ENCODE data around the gene ZNF487. TPM values are rescaled to one million over a fixed set of nuclear protein-coding genes. Genes with fewer than 3 reads are reported as not detected.

Gene ZNF487
- total and polyA plus RNA-seq, 10 of the 15 experiments (the other 5 are each of a cell fraction or from before 2014, with no cell fraction given), result 0.74 to 2.1 (median 1.1) TPM

- in situ Hi-C loops (cut with MboI), result loop anchor here (5.0 to 25.0 kb wide), 3 partner anchors 53 to 612 kb away; partner anchors contain the start of gene BMS1
- H3K4me1 ChIP-seq (ENCODE audit: control insufficient read depth, insufficient read depth, low read length), result peaks cover 37% of the 10 kb centered on the region
- no peak overlapping the region for H2AFZ ChIP-seq (ENCODE audit: control insufficient read depth, low read depth, low read length)
- peaks cover 99% of the 10 kb centered on the region for H3K79me2 ChIP-seq (ENCODE audit: control insufficient read depth, insufficient read depth, low read length)
- ChIA-PET POLR2A (interaction anchor here (1.3 to 2.8 kb wide), 2 partner anchors 8 to 10 kb away, joined by 6 to 8 read pairs; partner anchors contain the start of gene HNRNPF), CTCF (interaction anchor here (1.3 kb wide), 1 partner anchor 107 kb away, joined by 3 read pairs; no protein-coding TSS in a partner anchor), RAD21 (ENCODE audit: unreplicated experiment) (interaction anchor here (1.4 kb wide), 1 partner anchor 10 kb away, joined by 3 read pairs; the partner anchor contains the start of gene HNRNPF), SMC1A (ENCODE audit: uncharacterized antibody, unreplicated experiment) (interaction anchor here (2.8 kb wide), 1 partner anchor 20 kb away, joined by 18 read pairs; no protein-coding TSS in a partner anchor)
- 0% methylated on average over 2 of the region's 2 CpGs for WGBS (ENCODE audit: insufficient coverage, insufficient replicate concordance, low lambda C conversion rate, missing lambda C conversion rate)
- intact Hi-C loops (cut with micrococcal nuclease; ENCODE audit: unreplicated experiment), result loop anchor here (10.0 kb wide), 1 partner anchor 764 kb away; the partner anchor contains the start of gene ZNF33B
- peak overlapping the region; percentile 66 for H3K4me3 ChIP-seq
- BruUV-seq (replicated peaks), result no TSS peak
- H3K9ac ChIP-seq (ENCODE audit: control insufficient read depth, insufficient read depth, low read length), result peak overlapping the region; percentile 45; the same call in 1 of the 2 replicates
- peak overlapping the region; percentile 85 for H3K4me2 ChIP-seq (ENCODE audit: control insufficient read depth, insufficient read depth)
- DNase-seq (ENCODE audit: low read depth, low spot score), result no peak
- no peak for TF ChIP-seq DPF2 (IDR thresholded peaks at IDR 0.05)
- H3K27ac ChIP-seq (ENCODE audit: control insufficient read depth, insufficient read depth), result peak overlapping the region; percentile 90; the same call in 1 of the 2 replicates
- peaks cover 12% of the 10 kb centered on the region for H4K20me1 ChIP-seq (ENCODE audit: control insufficient read depth, insufficient read depth)
- H3K27me3 ChIP-seq (replicated peaks in 1 of 2; ENCODE audit: control insufficient read depth in 2 of 2, insufficient read depth in 2 of 2, low read length in 1 of 2), result no peaks in the 10 kb centered on the region
- peaks cover 3 to 16% of the 10 kb centered on the region in 2 experiments; a peak in 3 of 4 replicates for H3K36me3 ChIP-seq (ENCODE audit: control insufficient read depth in 2 of 2, insufficient read depth in 2 of 2, low read length in 1 of 2)
- no peak for FAIRE-seq
- ATAC-seq, result no peak
- H3K9me3 ChIP-seq (replicated peaks; ENCODE audit: control insufficient read depth, insufficient read depth, low read length), result no peaks in the 10 kb centered on the region
Observed at GRCh38 chr10:43398939-43399319, 38.0 kb upstream of the ZNF487 start.

GRCh38 chr10:43399320-43400310 lies 37.3 kb upstream of the ZNF487 start:
- Histone ChIP-seq H3K9ac (ENCODE audit: control insufficient read depth, insufficient read depth, low read length) (peak overlapping the region; percentile 29; the same call in 1 of the 2 replicates), H3K4me3 (peak overlapping the region; percentile 66; the same call in 1 of the 2 replicates), H3K27me3 (replicated peaks in 1 of 2; ENCODE audit: control insufficient read depth in 2 of 2, insufficient read depth in 2 of 2, low read length in 1 of 2) (no peaks in the 10 kb centered on the region), H3K79me2 (ENCODE audit: control insufficient read depth, insufficient read depth, low read length) (peaks cover 99% of the 10 kb centered on the region), H3K27ac (ENCODE audit: control insufficient read depth, insufficient read depth) (peak overlapping the region; percentile 50), H3K4me2 (ENCODE audit: control insufficient read depth, insufficient read depth) (peak overlapping the region; percentile 85), H3K36me3 (ENCODE audit: control insufficient read depth in 2 of 2, insufficient read depth in 2 of 2, low read length in 1 of 2) (peaks cover 2 to 13% of the 10 kb centered on the region in 2 experiments; a peak in 3 of 4 replicates), H3K4me1 (ENCODE audit: control insufficient read depth, insufficient read depth, low read length) (peaks cover 34% of the 10 kb centered on the region), H4K20me1 (ENCODE audit: control insufficient read depth, insufficient read depth) (peaks cover 12% of the 10 kb centered on the region), H2AFZ (ENCODE audit: control insufficient read depth, low read depth, low read length) (no peak overlapping the region), H3K9me3 (replicated peaks; ENCODE audit: control insufficient read depth, insufficient read depth, low read length) (no peaks in the 10 kb centered on the region)
- in situ Hi-C loops (cut with MboI), result loop anchor here (5.0 to 25.0 kb wide), 7 partner anchors 53 to 1565 kb away; partner anchors contain the start of genes BMS1, CSGALNACT2 and ZNF33B
- intact Hi-C loops (cut with micrococcal nuclease; ENCODE audit: unreplicated experiment), result loop anchor here (10.0 kb wide), 1 partner anchor 765 kb away; the partner anchor contains the start of gene ZNF33B
- ChIA-PET RAD21 (ENCODE audit: unreplicated experiment) (interaction anchor here (1.4 kb wide), 1 partner anchor 9 kb away, joined by 3 read pairs; the partner anchor contains the start of gene HNRNPF), POLR2A (interaction anchor here (1.2 to 2.3 kb wide), 2 partner anchors 10 to 14 kb away, joined by 3 to 10 read pairs; partner anchors contain the start of gene HNRNPF), CTCF (interaction anchor here (1.3 kb wide), 1 partner anchor 108 kb away, joined by 3 read pairs; no protein-coding TSS in a partner anchor), SMC1A (ENCODE audit: uncharacterized antibody, unreplicated experiment) (interaction anchor here (2.8 kb wide), 1 partner anchor 19 kb away, joined by 18 read pairs; no protein-coding TSS in a partner anchor)
- no peak for ATAC-seq
- TF ChIP-seq SIX5 (IDR thresholded peaks at IDR 0.05; ENCODE audit: low read depth, low read length, severe bottlenecking), result no peak
- no peak for TF ChIP-seq MLLT1 (IDR thresholded peaks at IDR 0.05)
- 0 out of 2 replicates have a peak, but pooled peaks have one; percentile 46 for TF ChIP-seq HDGF (IDR thresholded peaks at IDR 0.05)
- TF ChIP-seq NBN (IDR thresholded peaks at IDR 0.05), result no peak
- TF ChIP-seq POLR2A (IDR thresholded peaks at IDR 0.05; ENCODE audit: low read depth, low read length), result no peak
- no peak for TF ChIP-seq WRNIP1 (IDR thresholded peaks at IDR 0.05; ENCODE audit: borderline replicate concordance, low read depth, low read length)
- BruUV-seq (replicated peaks), result no TSS peak
- DNase-seq (ENCODE audit: low read depth, low spot score), result no peak
- no peak for FAIRE-seq
- 49% methylated on average over 5 of the region's 5 CpGs for WGBS (ENCODE audit: insufficient coverage, insufficient replicate concordance, low lambda C conversion rate, missing lambda C conversion rate)

All from GM12878 (cell line).